Kidney epithelial cell (primary cell): ENCODE data around the gene CEBPG. TPM values are rescaled to one million over a fixed set of nuclear protein-coding genes. Genes with fewer than 3 reads are reported as not detected.

Experiments used
- DNase-seq: peaks from one replicate; pipeline ENCODE4 v3.0.0-alpha.2; 2010; ENCODE audit warnings: low read depth
- H3K27me3 ChIP-seq: 2 replicates; pipeline ENCODE4 v1.6.0; 2011; ENCODE audit warnings: low read length; ENCODE audit not compliant: control insufficient read depth, insufficient read depth
- H3K36me3 ChIP-seq: 2 replicates; pipeline ENCODE4 v1.5.1; 2011; ENCODE audit warnings: low read length; ENCODE audit not compliant: control insufficient read depth, insufficient read depth
- H3K4me3 ChIP-seq: 2 replicates; pipeline ENCODE4 v1.5.1; 2011; ENCODE audit warnings: low read depth, mild to moderate bottlenecking, control low read depth, low read length
- total RNA-seq: library from RNA; depleted of rRNA; stranded (reverse); fragments of >200 nt; gene quantifications from 2 replicates; pipeline ENCODE4 v1.2.3, GENCODE V29; 2015
- TF ChIP-seq, protein P1 (sequence below): IDR thresholded peaks from 2 replicates; pipeline ENCODE4 v1.5.1; 2011; ENCODE audit warnings: mild to moderate bottlenecking, moderate library complexity, low read length, control low read depth, inconsistent platforms; ENCODE audit not compliant: insufficient read depth, poor library complexity, severe bottlenecking

Gene CEBPG
- total RNA-seq, 1 donor from 2014 or later, result 55.7 TPM

DNA sequence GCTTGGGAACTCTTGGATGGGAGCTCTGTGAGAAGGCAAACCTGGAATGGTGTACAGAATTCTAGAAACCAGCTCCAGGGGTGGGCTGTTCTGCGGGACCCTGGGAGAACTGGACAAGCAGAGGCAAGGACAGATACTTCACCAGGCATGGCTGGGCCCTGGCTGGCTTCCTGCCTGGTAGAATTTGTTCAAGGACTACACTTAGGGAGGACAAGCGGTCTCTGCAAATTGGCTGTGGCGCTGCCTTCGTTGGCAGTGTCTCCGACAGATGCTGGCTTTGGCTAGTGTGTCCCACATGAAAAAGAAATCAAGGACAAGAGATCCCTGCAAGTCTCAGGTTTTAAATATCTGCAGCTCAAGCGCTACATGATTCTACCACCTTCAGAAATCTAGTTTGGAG, 12.4 kb downstream of the CEBPG start:
- no peak overlapping the region for H3K4me3 ChIP-seq
- H3K36me3 ChIP-seq, result no peaks in the 10 kb centered on the region
- DNase-seq, result no peak
- H3K27me3 ChIP-seq, result no peaks in the 10 kb centered on the region
- TF ChIP-seq, protein P1, sequence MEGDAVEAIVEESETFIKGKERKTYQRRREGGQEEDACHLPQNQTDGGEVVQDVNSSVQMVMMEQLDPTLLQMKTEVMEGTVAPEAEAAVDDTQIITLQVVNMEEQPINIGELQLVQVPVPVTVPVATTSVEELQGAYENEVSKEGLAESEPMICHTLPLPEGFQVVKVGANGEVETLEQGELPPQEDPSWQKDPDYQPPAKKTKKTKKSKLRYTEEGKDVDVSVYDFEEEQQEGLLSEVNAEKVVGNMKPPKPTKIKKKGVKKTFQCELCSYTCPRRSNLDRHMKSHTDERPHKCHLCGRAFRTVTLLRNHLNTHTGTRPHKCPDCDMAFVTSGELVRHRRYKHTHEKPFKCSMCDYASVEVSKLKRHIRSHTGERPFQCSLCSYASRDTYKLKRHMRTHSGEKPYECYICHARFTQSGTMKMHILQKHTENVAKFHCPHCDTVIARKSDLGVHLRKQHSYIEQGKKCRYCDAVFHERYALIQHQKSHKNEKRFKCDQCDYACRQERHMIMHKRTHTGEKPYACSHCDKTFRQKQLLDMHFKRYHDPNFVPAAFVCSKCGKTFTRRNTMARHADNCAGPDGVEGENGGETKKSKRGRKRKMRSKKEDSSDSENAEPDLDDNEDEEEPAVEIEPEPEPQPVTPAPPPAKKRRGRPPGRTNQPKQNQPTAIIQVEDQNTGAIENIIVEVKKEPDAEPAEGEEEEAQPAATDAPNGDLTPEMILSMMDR, result no peak

DNA sequence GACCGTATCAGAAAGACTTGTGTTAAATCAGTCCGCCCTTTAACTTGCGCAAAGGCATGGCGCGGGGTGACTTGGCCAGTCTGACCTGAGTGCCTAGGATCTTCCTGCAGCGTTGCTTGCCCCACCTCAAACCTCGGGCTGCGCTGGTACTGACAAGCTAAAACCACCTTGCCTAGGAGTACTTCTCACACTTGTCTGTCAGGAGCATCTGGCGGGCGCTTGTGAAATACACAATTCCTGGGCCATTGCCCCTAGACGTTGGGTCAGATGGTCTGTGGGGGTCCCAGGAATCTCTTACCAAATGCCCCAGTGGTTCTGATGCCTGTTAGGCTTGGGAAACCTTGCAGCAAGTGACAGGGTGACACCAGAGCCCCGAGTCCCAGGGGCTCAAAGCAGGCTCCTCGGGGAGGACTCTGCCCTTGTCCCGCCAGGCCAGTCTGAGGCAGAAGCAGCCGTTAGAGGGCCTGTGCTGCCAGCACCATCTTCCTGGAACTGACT, 12.9 kb downstream of the CEBPG start:
- no peak for DNase-seq

DNA sequence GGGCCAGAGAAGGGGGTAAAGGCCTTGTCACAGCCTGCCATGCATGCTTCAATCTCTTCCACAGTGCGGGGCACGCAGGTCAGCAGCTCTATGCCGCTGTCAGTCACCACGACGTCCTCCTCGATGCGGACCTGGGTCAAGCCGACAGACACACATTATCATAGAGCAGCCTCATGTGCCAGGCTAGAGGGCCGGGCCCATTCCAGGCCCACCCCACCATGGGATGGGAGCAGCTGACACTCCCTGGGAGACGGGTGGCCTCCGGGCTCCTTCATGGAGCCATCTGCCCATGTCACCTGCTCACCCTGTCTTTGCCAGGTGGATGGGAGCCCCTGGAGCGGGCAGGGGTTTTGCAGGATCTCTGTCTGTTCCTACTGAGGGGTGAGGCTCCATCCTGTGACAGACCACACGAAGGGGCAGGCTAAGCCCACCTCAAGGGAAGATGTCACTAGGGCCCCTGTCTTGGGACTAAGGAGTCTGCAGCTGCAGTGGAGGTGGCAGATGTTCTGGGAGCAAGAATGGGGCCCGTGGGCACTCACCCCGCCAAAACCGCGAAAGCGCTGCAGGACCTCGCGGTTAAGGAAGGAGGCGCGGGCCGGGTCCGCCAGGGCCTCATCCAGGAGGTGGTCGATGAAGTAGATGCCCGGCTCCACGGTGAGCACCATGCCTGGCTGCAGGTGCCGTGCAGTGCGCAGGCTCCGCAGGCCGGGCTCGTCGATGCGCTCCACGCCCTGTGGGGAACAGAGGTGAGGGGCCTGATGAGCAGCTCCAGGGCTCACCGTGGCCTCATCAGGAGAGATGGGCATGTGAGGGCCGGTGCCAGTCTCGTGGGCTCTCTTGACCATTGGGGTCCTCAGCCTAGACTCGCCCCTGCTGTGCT, 14.1 kb downstream of the CEBPG start:
- Histone ChIP-seq H3K36me3 (no peaks in the 10 kb centered on the region), H3K4me3 (no peak overlapping the region), H3K27me3 (no peaks in the 10 kb centered on the region)
- no peak for DNase-seq
- TF ChIP-seq, protein P1, result no peak

More for the DNA sequence above, 12.9 kb downstream of the CEBPG start:
- H3K36me3 ChIP-seq, result no peaks in the 10 kb centered on the region
- TF ChIP-seq, protein P1, result no peak
- no peak overlapping the region for H3K4me3 ChIP-seq
- H3K27me3 ChIP-seq, result no peaks in the 10 kb centered on the region

DNA sequence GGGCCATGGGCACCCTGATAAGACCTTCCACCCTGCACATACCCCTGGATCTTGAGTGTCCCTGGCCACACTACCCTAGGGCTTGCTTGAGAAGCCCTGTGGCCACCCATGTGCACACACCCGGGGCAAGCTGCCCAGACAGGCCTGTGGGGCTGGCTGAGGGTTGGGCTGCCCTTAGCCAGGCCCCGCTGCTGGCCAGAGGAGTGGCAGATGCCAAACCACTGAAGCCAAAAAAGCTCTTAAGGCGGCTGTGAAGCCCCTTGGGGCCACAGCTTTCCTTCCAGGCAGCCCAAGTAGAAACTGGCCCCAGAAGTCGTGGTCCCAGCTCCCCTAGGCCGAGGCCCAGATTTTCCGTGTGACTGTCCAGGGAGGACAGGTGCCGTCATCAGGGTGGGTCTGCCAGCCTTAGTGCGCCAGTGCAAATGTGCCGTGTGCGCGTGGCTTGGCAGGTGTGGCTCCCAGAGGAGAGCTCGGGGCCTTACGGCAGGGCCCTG, 14.8 kb downstream of the CEBPG start:
- TF ChIP-seq, protein P1, result no peak
- Histone ChIP-seq H3K4me3 (no peak overlapping the region), H3K36me3 (no peaks in the 10 kb centered on the region), H3K27me3 (no peaks in the 10 kb centered on the region)
- DNase-seq, result no peak

DNA sequence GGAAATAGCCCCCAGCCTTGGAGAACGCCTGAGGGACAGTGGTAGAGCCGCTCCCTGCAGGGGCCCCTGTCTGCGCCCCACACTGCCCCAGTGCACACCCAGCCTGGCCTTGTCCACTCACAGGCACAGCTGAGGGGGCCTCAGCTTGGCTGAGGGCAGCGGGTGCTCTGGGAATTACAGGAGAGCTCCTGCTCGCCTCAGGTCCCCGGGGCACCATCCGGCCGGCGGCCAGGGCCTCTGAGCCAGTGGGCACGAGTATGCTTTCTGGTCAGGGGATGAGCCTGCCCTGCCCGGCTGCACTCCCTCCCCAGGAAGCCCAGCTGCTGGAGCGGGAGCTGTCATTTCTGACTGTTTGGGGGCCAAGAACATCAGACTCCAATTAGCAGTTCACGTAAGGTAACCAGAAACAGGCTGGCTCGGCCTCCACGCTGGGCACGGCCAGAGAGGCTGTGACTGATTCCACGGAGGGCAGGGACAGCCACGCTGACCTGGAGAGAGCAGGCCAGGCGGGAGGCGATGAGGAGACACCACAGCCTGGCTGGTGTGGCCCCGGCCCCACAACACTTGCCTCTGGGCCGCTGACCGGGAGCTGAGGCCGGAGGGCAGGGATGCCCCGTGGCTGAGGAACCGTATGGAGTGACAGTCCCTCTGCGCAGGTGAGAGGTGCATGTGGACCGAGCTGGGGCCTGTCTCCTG, 15.4 kb downstream of the CEBPG start:
- Histone ChIP-seq H3K27me3 (no peaks in the 10 kb centered on the region), H3K36me3 (no peaks in the 10 kb centered on the region), H3K4me3 (no peak overlapping the region)
- DNase-seq, result no peak
- TF ChIP-seq, protein P1, result no peak
